Left lobe of liver (tissue), 2 donors: ENCODE measurements around the gene PTGS2. TPM values are rescaled to one million over a fixed set of nuclear protein-coding genes. Genes with fewer than 3 reads are reported as not detected.
"Not testable (repeated sequence)": the region's sequence is repeated elsewhere in the genome, so short reads cannot be mapped to it uniquely, and the experiment has no call there.

Experiments used
- ATAC-seq: fragments of 200-7000 bp; cut with Tn5 transposase; one replicate; pipeline ENCODE4 v1.9.1; 2020; ENCODE audit warnings: mild to moderate bottlenecking, moderate library complexity
- DNase-seq: peaks from one replicate; pipeline ENCODE4 v3.0.0-alpha.2; 2020; ENCODE audit warnings: low spot score
- total RNA-seq: library from RNA; stranded (reverse); gene quantifications from one replicate; pipeline ENCODE4 v1.2.1, GENCODE V29; 2021
- donor health status: DM: no; HTN: no; CAD: no; lungs with moderate emphysema.
- donor health status: DM: no; HTN: yes; CAD: no.

PTGS2 gene
- total RNA-seq, 1 donor from 2014 or later, result 0.48 TPM

DNA sequence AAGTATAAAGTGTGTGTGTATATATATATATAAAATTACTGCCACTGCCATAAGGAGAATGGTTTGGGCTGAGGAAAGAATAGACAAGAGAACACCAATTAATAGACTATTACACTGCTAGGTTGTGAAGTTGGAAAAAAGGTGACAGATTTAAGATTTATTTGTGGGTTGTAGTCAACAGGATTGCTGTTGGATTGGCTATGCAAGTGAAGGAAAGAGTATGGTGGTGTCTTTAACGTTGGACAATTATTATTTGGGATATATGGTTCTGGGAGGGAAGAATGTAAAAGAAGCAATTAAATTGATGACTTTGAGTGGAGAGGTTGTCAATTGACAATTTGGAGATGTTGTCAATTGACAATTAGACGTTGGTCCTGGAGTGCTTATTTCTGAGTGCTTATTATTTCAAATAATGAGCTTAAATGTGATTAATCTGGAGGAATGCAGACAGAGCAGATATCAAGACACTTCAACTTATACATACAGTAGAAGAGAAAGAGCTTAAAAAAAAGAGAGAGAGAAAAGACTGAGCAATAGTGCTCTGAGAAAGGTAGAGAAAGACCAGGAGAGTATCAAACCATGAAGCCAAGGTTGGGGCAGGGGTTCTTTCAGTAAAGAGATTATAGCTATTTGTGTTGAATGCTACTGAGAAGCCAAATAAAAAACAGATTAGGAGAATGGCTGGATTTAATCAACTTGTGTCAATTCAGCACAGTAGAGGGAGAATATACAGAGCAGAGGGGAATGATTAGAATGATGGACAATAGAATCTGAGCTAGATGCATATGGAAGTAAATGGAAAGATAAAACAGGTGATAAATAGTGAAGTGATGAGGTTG lies 9.7 kb downstream of the PTGS2 start:
- ATAC-seq, result no peak

DNA sequence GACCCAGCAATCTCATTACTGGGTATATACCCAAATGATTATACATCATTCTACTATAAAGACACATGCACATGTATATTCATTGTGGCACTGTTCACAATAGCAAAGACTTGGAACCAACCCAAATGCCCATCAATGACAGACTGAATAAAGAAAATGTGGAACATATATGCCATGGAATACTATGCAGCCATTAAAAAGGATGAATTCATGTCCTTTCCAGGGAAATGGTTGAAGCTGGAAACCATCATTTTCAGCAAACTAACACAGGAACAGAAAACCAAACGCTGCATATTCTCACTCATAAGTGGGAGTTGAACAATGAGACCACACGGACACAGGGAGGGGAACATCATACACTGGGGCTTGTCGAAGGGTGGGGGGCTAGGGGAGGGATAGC lies 10.4 kb downstream of the PTGS2 start:
- not testable (repeated sequence) for ATAC-seq, DNase-seq

More for the DNA sequence above, 9.7 kb downstream of the PTGS2 start:
- no peak for DNase-seq

DNA sequence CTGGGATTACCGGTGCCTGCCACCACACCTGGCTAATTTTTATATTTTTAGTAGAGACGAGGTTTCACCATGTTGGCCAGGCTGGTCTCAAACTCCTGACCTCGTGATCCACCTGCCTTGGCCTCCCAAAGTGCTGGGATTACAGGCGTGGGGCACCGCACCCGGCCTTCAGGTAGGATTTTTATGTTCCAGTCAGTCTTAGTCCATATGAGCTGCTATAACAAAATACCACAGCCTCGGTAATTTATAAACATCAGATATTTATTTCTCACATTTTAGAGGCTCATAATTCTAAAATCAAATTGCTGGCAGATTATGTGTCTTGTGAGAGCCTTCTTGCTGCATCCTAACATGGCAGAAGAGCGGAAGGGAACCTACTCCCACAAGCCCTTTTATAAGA lies 16.0 kb downstream of the PTGS2 start:
- DNase-seq, ATAC-seq: not testable (repeated sequence)

DNA sequence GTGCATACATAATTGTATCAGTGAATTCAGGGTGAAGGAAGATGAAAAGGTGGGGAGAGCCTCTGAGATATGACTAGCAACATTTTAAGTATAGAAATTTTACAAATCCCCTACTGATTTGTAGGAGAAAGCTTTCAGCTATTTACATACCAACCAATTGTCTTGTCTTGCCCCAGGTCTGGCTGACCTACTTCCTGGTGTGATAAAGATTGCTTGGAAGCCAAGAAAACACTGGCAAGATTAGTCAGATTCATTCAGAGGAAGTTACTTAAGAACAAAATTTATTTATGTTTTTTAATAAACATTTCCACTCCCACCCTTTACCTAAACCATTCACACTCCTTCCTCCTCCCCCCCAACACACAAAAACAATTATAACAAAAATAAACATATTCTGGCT lies 17.5 kb downstream of the PTGS2 start:
- DNase-seq (no peak), ATAC-seq (no peak)

DNA sequence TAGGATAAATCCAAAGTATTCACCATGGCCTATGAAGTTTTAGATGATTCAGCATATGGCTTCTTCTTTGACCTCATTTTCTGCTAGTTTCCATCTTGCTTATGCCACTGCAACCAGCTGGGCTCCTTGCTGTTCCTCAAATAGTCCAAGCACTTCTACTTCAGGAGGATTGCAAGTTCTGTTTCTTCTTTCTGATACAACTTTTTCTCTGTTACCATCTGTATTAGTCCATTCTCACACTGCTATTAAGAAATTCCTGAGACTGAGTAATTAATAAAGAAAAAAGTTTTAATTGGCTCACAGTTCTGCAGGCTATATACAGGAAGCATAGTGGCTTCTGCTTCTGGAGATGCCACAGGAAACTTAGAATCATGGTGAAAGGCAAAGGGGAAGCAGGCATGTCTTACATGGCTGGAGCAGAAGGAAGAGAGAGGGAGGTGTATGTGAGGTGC lies 20.3 kb downstream of the PTGS2 start:
- no peak for DNase-seq
- ATAC-seq, result no peak

DNA sequence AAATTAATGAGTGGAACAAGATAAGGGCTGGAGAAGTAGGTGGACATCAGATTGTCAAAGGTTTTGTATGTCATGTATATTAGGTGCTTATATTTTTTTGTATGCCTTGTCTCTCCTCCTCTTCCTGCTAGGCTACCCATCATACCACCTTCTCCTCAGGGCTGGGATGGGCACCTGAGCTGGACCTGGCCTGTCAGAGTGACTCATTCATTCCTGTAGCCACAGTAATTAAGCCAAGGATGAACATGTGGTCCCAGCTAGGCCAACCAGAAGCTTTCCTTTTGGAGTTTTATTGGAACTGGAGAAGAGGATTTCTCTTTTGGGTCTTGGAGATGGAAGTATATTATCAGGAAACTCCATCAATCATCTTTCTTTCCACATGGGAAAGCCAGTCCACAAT lies 21.2 kb downstream of the PTGS2 start:
- DNase-seq (no peak), ATAC-seq (no peak)

DNA sequence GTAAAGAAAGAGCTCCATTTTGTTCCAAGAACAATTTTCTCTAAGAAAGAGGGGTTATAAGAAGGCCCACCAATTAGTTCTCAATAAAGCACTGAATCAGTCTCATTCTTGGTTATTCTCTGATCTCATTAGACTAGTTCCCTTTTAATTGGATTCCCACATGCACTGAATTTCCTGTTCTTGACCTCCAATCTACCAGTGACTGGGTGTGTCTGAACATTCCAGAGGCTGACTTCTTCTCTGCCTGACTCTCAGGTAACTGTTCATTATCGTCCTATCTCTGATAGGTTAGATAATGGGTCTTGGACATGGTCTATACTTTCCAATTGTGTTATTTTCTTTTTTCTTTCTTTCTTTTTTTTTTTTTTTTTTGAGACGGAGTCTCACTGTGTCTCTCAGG lies 22.7 kb downstream of the PTGS2 start:
- ATAC-seq (no peak), DNase-seq (no peak)

DNA sequence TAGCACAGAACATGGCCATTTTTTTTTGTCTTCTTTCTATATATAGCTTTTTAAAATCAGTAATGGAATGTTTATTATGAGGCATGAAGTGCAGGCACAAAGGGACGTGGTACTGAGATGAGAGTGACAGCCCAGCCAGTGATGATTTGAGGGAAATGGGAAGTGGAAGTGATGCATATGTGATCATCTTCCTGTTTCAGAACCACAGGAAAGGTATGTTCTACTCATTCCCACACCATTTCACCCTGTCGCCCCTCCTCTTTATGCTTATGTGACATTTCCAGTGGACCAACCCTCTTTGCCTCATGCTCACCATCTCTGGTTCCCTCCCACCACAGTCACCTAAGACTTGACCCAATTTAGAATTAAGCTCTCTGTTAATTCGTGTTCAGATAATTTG lies 24.3 kb downstream of the PTGS2 start:
- DNase-seq (no peak), ATAC-seq (no peak)

DNA sequence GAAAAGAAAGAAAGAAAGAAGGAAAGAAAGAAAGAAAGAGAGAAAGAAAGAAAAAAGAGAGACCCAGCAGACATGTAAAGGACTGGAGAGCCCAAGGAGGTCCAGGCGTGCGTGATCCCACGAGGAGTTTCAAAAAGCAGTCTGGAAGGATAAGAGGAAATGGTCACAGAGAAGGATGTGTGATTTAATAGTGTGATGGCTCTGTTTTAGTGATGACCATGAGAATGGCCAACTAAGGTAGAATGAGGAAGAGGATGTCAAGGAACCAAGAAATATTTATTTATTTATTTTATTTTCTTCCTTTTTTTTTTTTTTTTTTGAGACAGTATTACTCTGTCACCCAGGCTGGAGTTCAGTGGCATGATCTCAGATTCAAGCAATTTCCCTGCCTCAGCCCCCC lies 25.5 kb downstream of the PTGS2 start:
- DNase-seq (no peak), ATAC-seq (no peak)

DNA sequence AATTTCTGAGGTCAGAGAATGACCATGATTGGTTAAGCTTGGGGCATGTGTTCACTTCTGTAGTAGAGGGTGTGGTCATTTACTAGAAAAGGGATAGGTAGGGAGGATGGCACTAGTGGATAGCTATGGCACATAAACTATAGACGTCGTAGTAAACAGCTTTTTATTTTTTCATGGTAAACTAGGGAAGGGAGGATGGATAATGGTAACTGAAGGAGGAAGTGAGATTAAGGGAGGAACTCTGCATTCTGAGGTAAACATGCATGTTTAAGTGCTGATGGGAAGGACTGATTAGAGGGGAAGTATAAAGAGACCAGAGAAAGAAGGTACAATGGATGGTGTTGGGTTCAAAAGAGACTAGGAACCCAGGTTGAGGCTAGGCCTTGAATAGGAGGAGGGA lies 26.9 kb downstream of the PTGS2 start:
- DNase-seq (no peak), ATAC-seq (no peak)

DNA sequence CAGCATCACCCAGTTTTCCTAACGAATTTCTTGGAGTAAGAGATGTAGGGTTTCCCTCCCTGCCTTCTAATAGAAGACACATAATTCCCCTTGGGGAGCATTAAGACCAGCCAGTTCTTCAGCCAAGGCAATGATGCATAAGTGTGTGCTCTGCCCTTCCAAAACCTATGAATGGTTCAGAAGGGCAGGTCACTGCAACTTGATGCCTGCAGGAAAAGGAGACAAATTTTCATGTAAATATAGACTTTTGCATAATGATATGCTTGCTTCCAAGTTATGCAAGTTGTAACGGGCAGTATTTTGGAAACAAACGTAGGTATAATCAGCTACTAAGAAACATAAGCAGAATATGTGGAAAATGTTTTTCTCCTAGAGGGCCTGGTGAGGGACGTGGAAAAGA lies 31.6 kb downstream of the PTGS2 start:
- no peak for DNase-seq
- ATAC-seq, result no peak

DNA sequence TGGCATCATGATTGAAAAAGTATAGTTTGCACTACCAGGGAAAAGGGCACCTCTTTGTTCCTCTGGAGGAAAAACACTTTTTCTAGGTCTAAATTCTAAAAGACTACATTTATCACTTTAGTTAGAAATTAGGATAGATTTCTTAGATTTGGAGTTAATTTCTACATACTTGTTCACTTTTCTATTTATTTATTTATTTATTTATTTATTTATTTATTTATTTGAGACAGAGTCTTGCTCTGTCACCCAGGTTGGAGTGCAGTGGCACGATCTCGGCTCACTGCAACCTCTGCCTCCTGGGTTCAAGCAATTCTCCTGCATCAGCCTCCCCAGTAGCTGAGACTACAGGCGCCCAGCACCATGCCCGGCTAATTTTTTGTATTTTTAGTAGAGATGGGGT lies 32.2 kb downstream of the PTGS2 start:
- not testable (repeated sequence) for DNase-seq, ATAC-seq

DNA sequence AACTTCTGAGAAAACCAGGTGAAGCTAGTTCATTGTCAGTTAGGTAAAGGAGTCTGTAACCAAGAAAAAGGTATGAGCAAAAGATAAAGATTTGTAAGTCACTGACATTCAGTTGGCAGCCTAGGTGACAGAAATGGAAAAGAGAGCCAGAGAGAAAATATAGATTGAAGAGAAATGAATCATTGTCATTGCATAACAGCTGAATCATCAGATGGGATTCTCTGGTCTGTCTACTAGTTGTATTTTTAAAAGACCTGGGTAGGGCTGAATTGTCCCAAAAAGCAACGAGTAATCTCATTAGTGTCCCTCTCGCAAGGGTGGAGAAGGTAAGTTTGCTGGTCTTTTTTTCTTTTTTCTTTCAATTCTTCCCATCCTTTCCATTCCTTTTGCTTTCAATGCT lies 36.6 kb downstream of the PTGS2 start:
- ATAC-seq (no peak), DNase-seq (no peak)

DNA sequence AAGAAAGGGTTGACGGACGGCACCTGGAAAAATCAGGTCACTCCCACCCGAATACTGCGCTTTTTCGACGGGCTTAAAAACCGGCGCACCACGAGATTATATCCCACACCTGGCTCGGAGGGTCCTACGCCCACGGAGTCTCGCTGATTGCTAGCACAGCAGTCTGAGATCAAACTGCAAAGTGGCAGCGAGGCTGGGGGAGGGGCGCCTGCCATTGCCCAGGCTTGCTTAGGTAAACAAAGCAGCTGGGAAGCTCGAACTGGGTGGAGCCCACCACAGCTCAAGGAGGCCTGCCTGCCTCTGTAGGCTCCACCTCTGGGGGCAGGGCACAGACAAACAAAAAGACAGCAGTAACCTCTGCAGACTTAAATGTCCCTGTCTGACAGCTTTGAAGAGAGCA lies 42.7 kb downstream of the PTGS2 start:
- not testable (repeated sequence) for ATAC-seq, DNase-seq

DNA sequence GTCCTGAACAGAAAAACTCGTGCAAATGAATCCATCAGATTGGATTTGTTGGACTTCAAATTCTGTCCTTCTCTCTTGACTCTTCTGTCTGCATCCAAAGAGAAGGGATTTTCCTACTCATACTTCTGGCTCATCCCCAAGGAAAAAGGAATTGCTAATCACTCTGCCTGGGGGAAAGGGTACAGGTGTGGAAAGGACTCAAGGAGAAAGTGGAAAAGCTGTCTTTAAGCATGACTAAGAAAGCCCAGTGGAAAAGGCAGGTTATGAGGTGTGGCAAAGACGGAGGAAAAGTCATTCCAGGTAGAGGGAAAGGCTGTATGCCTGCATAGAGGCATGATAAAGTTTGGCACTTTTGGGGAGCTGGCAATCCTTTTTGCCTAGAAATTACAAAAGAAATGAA lies 43.4 kb downstream of the PTGS2 start:
- DNase-seq (no peak), ATAC-seq (no peak)

DNA sequence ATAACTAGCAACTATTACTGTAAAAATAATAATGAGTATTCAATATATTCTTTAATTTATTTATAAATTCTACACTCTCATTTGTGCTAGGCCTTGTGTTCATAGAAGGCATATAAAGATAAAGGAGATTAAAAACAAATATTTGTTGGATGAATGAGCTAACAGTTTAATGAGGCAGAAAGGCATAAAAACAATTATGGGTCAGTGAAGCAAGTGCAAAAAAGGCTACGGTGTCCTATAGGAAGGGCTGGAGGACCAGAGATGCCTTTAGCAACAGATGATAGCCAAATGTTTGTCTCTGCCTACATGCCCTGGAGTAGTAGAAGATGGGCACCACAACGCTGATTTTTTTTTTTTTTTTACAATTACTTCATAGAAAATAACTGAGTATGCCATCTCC lies 45.7 kb downstream of the PTGS2 start:
- ATAC-seq (no peak), DNase-seq (no peak)

DNA sequence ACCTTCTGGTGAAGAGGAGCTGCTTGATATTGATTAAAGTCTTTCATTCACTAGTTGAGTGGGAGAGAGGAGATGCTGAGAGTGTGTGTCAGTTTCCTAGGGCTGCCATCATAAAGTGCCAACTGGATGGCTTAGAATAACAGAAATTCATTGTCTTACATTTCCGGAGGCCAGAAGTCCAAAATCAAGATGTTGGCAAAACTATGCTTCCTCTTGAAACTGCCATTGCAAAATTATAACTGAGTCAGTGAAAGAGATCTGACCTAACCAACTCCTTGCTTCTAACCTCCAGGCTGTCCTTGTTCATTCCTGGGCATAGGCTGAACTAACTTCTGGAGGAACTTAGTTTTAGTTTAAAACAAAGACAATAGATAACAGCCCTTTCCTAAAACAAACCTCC lies 47.1 kb downstream of the PTGS2 start:
- ATAC-seq (no peak), DNase-seq (no peak)

DNA sequence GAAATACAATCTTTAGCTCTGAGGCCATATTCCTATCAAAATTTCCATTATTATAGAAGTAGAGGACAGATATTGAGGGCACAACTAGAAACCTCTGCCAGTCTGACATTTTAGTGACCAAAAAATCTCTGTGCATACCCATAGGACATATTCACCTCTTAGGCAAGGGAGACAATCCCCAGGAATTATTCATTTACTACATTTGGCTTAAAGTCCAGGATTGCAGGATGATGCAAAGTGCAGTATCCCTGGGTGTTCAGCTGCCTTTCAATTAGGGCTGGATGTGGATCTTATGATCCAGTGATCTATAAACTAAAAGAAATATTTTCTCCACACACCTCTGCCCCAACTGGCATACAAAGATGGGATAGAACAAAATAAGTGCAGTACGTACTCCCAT lies 50.9 kb downstream of the PTGS2 start:
- DNase-seq (no peak), ATAC-seq (no peak)

DNA sequence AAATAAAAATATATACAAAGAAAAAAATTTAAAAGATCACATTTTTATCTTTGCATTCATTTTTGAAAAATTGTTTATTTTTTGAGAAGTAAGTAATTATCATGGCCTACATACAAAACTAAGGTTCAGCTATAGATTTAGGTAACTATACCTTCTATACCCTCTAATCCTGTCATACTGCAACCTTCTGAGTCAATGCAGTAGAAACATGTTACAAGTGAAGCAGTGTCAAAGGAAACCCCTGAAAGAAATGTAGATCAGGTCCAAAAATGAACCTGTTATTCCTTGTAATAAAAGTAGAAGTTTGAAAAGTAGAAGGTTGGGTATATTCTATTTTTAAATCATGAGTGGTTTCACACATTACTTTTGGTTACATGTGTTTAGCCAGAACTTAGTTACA lies 51.3 kb downstream of the PTGS2 start:
- no peak for ATAC-seq
- no peak for DNase-seq

DNA sequence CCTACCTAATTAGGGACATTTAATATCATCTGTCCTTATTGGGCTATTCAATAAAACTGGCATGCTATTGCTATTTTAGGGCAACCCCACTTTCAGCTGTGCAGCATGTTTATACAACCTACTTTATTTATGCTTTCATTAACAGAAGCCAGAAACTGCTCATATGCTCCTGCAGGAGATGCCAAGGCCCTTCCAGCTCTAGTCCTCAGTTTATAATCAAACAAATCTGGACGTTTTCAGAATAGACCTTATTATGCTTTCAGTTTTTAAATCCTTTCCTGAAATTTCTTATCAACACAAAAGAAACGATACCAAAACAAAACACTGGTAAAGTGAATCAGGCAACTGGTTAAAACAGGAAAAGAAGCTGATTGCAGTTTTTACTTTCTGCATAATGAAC lies 53.2 kb downstream of the PTGS2 start:
- no peak for ATAC-seq

DNA sequence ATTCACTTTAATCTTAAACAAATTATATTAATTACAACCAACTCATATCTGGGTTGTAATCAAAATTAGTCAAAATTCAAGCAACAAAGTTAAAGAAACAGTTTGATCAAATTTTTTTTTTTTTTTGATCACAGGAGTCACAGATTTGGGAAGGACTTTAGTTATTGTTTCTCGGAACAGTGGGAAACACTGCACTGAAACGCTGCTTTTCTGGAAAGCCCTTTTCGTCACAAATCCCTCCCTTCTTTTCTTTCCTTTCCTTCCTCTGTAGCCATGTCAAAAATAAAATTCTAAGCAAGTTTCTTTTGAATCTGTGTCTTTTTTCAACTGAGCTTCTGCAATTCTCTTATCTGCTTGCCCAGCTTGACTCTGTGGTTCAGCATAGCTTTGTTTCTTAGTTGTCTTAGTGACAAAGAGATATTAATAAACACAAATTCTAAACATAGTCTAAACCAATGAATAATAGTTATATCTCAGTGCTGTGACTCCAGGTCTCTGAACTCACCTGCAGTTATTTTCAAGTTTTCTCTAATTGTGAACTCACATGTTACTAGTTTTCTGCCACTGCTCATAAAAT lies 53.8 kb downstream of the PTGS2 start:
- DNase-seq (no peak), ATAC-seq (no peak)

More for the DNA sequence above, 53.2 kb downstream of the PTGS2 start:
- no peak for DNase-seq

DNA sequence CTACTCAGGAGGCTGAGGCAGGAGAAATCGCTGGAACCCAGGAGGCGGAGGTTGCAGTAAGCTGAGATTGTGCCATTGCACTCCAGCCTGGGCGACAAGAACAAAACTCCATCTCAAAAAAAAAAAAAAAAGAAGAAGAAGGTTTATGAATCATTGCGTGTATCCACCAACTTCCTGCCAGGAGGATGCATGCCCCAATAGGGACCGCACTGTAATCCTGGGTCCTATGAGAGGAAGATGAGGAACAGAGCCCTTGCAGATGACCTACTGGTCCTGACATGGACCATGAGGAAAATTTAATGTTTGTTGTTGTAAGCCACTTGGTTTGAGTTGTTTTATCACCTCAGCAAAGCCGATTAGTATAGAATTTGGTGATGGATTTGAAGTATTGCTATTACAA lies 56.7 kb downstream of the PTGS2 start:
- no peak for ATAC-seq
- no peak for DNase-seq
